PFSK-1 (cell line): ENCODE data around the gene GUCY1A2.

Experiments
- FOXP2 ChIP-seq: optimal IDR thresholded peaks from 2 replicates; pipeline ENCODE3; 2011; ENCODE audit warnings: borderline replicate concordance, control low read depth, inconsistent platforms; ENCODE audit not compliant: insufficient read depth; ENCODE audit errors: extremely low read length, extremely low read depth
- POLR2AphosphoS5 ChIP-seq: IDR thresholded peaks from 2 replicates; pipeline ENCODE4 v1.6.1; 2012; ENCODE audit warnings: low read depth, mild to moderate bottlenecking, control low read depth, low read length, moderate library complexity
- REST ChIP-seq, 2 experiments: IDR thresholded peaks; 2 replicates each; pipeline versions ENCODE4 v1.6.1 to v1.8.0; 2011 to 2012; ENCODE audit warnings: low read depth in 2 of 2, low read length in 2 of 2, control low read depth in 1 of 2, inconsistent platforms in 1 of 2, mild to moderate bottlenecking in 1 of 2, moderate library complexity in 1 of 2; ENCODE audit not compliant: insufficient read depth in 1 of 2
- SIN3A ChIP-seq: IDR thresholded peaks from 2 replicates; pipeline ENCODE4 v1.6.1; 2012; ENCODE audit warnings: mild to moderate bottlenecking, low read length, moderate library complexity, borderline replicate concordance; ENCODE audit not compliant: insufficient read depth
- TAF1 ChIP-seq: IDR thresholded peaks from 2 replicates; pipeline ENCODE4 v1.6.1; 2012; ENCODE audit warnings: low read length, control low read depth, borderline replicate concordance; ENCODE audit not compliant: insufficient read depth

GRCh38 chr11:106854429-106854828, 163.8 kb downstream of the GUCY1A2 start:
- TF ChIP-seq TAF1, result no peak
- no peak for TF ChIP-seq REST (IDR thresholded peaks at IDR 0.05; ENCODE audit: insufficient read depth in 1 of 2, low read depth in 2 of 2, low read length in 2 of 2)
- no peak for TF ChIP-seq SIN3A
- TF ChIP-seq POLR2AphosphoS5, result no peak
- TF ChIP-seq FOXP2, result no peak
